GM18526 (cell line): ENCODE results near the gene ABCF1.

Experiments
- POLR2A ChIP-seq: IDR thresholded peaks from 3 replicates; pipeline ENCODE4 v1.6.1; 2011; ENCODE audit not compliant: insufficient read length; ENCODE audit errors: extremely low read depth

The ABCF1 gene

GRCh38 chr6:30571075-30571761 lies at the start of gene ABCF1:
ABCF1 (plus strand) TSS chr6:30571442; CDS start chr6:30571488, 46 bp downstream.
- peak; percentile 92 for TF ChIP-seq POLR2A

GRCh38 chr6:30530014-30530413 lies 41.2 kb upstream of the ABCF1 start:
- TF ChIP-seq POLR2A, result no peak

GRCh38 chr6:30533460-30534294 lies 37.6 kb upstream of the ABCF1 start:
- no peak for TF ChIP-seq POLR2A

- TF ChIP-seq POLR2A, result no peak
Observed at GRCh38 chr6:30537931-30538330, 33.3 kb upstream of the ABCF1 start.

GRCh38 chr6:30541515-30542403 lies 29.5 kb upstream of the ABCF1 start:
- no peak for TF ChIP-seq POLR2A

GRCh38 chr6:30542404-30542725 lies 28.9 kb upstream of the ABCF1 start:
- TF ChIP-seq POLR2A, result no peak

- no peak for TF ChIP-seq POLR2A
Observed at GRCh38 chr6:30542915-30543314, 28.3 kb upstream of the ABCF1 start.

- no peak for TF ChIP-seq POLR2A
Observed at GRCh38 chr6:30543821-30544220, 27.4 kb upstream of the ABCF1 start.

- TF ChIP-seq POLR2A, result no peak
Observed at GRCh38 chr6:30544666-30545272, 26.5 kb upstream of the ABCF1 start.

- no peak for TF ChIP-seq POLR2A
Observed at GRCh38 chr6:30547454-30547853, 23.8 kb upstream of the ABCF1 start.

GRCh38 chr6:30548375-30548774 lies 22.9 kb upstream of the ABCF1 start:
- no peak for TF ChIP-seq POLR2A

GRCh38 chr6:30554404-30554803 lies 16.8 kb upstream of the ABCF1 start:
- TF ChIP-seq POLR2A, result no peak

- TF ChIP-seq POLR2A, result no peak
Observed at GRCh38 chr6:30554962-30555815, 16.1 kb upstream of the ABCF1 start.

- no peak for TF ChIP-seq POLR2A
Observed at GRCh38 chr6:30555816-30556065, 15.5 kb upstream of the ABCF1 start.
